Glomerular endothelial cell (primary cell): ENCODE results near the gene SLC1A2. TPM values are rescaled to one million over a fixed set of nuclear protein-coding genes. Genes with fewer than 3 reads are reported as not detected.

ENCODE experiments used
- DNase-seq: peaks from one replicate; pipeline ENCODE4 v3.0.0-alpha.2; 2011; ENCODE audit warnings: low read depth, low spot score; ENCODE audit errors: extremely low read depth
- total RNA-seq: library from RNA; depleted of rRNA; stranded (reverse); fragments of >200 nt; gene quantifications from 2 replicates; pipeline ENCODE4 v1.2.3, GENCODE V29; 2015

The SLC1A2 gene
- total RNA-seq = not detected in 2 replicates

GRCh38 chr11:35419184-35419829 is at the start of gene SLC1A2:
Gene SLC1A2, minus strand, starts transcription at chr11:35419558. Its CDS starts 592 bp downstream, at chr11:35418966.
- no peak for DNase-seq

- DNase-seq = no peak
Measured at GRCh38 chr11:35466058-35466457, 46.7 kb upstream of the SLC1A2 start.

GRCh38 chr11:35464308-35464707 is 45.0 kb upstream of the SLC1A2 start:
- no peak for DNase-seq

- DNase-seq = no peak
Measured at GRCh38 chr11:35463331-35463751, 44.0 kb upstream of the SLC1A2 start.

- DNase-seq = no peak
Measured at GRCh38 chr11:35461917-35462538, 42.7 kb upstream of the SLC1A2 start.

GRCh38 chr11:35459489-35459888 is 40.1 kb upstream of the SLC1A2 start:
- no peak for DNase-seq

- no peak for DNase-seq
Measured at GRCh38 chr11:35458846-35459245, 39.5 kb upstream of the SLC1A2 start.

- DNase-seq = no peak
Measured at GRCh38 chr11:35454362-35454761, 35.0 kb upstream of the SLC1A2 start.

- no peak for DNase-seq
Measured at GRCh38 chr11:35436581-35437250, 17.4 kb upstream of the SLC1A2 start.

- DNase-seq = no peak
Measured at GRCh38 chr11:35433588-35433987, 14.2 kb upstream of the SLC1A2 start.

GRCh38 chr11:35432464-35432863 is 13.1 kb upstream of the SLC1A2 start:
- DNase-seq = no peak

GRCh38 chr11:35427071-35427470 is 7.7 kb upstream of the SLC1A2 start:
- DNase-seq = no peak

GRCh38 chr11:35426351-35426750 is 7.0 kb upstream of the SLC1A2 start:
- DNase-seq = no peak

GRCh38 chr11:35425603-35426212 is 6.3 kb upstream of the SLC1A2 start:
- DNase-seq = no peak

- no peak for DNase-seq
Measured at GRCh38 chr11:35424157-35424940, 5.0 kb upstream of the SLC1A2 start.

- DNase-seq = no peak
Measured at GRCh38 chr11:35420371-35420770, 1.0 kb upstream of the SLC1A2 start.

GRCh38 chr11:35419830-35420333 is 524 bp upstream of the SLC1A2 start:
- DNase-seq = no peak

- DNase-seq = no peak
Measured at GRCh38 chr11:35418282-35419183, 825 bp downstream of the SLC1A2 start.

GRCh38 chr11:35415487-35415886 is 3.9 kb downstream of the SLC1A2 start:
- DNase-seq = no peak

GRCh38 chr11:35414776-35415175 is 4.6 kb downstream of the SLC1A2 start:
- no peak for DNase-seq
